ENCODE data around the gene AGO3.

AGO3 gene

DNA sequence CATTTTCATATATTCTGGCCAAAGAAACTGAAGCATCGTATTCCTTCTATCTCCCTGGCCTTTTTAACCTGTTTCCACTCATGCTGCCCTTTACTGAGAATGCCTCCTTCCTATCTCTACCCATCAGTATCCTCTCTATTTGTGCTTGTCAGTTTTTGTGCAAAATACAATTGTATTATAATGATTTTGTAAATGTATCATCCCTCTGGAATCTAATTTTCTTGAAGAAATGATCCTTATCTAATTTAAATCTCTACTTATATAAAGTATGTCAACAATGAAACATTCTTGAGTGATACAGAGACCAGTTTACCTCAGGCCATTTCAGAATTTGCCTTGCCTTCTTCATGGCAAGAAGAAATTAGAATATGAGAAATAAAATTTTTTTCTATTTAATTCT lies 93.9 kb downstream of the AGO3 start:
- TF ChIP-seq EZH2 (IDR thresholded peaks at IDR 0.05; ENCODE audit: borderline replicate concordance, low read length) = no peak
- TF ChIP-seq, protein P1, sequence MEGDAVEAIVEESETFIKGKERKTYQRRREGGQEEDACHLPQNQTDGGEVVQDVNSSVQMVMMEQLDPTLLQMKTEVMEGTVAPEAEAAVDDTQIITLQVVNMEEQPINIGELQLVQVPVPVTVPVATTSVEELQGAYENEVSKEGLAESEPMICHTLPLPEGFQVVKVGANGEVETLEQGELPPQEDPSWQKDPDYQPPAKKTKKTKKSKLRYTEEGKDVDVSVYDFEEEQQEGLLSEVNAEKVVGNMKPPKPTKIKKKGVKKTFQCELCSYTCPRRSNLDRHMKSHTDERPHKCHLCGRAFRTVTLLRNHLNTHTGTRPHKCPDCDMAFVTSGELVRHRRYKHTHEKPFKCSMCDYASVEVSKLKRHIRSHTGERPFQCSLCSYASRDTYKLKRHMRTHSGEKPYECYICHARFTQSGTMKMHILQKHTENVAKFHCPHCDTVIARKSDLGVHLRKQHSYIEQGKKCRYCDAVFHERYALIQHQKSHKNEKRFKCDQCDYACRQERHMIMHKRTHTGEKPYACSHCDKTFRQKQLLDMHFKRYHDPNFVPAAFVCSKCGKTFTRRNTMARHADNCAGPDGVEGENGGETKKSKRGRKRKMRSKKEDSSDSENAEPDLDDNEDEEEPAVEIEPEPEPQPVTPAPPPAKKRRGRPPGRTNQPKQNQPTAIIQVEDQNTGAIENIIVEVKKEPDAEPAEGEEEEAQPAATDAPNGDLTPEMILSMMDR (IDR thresholded peaks at IDR 0.05; ENCODE audit: low read length) = no peak
- no peak overlapping the region for H2AFZ ChIP-seq (ENCODE audit: low read length)
- H4K20me1 ChIP-seq (ENCODE audit: insufficient read depth, low read length) = no peaks in the 10 kb centered on the region
- H3K27me3 ChIP-seq (ENCODE audit: insufficient read depth, low read length) = no peaks in the 10 kb centered on the region
- peaks cover 10% of the 10 kb centered on the region for H3K4me1 ChIP-seq (ENCODE audit: insufficient read depth, low read length, severe bottlenecking)
- H3F3A ChIP-seq (ENCODE audit: insufficient read depth, low read length) = no peaks in the 10 kb centered on the region
- no peak overlapping the region for H3K9ac ChIP-seq (ENCODE audit: low read length)
- no peak overlapping the region for H3K27ac ChIP-seq (ENCODE audit: low read depth, low read length, poor library complexity, severe bottlenecking)
- no peaks in the 10 kb centered on the region for H3K79me2 ChIP-seq (ENCODE audit: insufficient read depth, low read length)
- no peak overlapping the region for H3K4me2 ChIP-seq (ENCODE audit: low read length)
- H3K9me2 ChIP-seq (ENCODE audit: low read depth, low read length) = no peaks in the 10 kb centered on the region
- H3K4me3 ChIP-seq (ENCODE audit: low read depth, low read length, poor library complexity, severe bottlenecking) = no peak overlapping the region
- H3K9me3 ChIP-seq (ENCODE audit: low read length) = no peaks in the 10 kb centered on the region
- peaks cover 44% of the 10 kb centered on the region for H3K36me3 ChIP-seq (ENCODE audit: insufficient read depth, low read length)

DNA sequence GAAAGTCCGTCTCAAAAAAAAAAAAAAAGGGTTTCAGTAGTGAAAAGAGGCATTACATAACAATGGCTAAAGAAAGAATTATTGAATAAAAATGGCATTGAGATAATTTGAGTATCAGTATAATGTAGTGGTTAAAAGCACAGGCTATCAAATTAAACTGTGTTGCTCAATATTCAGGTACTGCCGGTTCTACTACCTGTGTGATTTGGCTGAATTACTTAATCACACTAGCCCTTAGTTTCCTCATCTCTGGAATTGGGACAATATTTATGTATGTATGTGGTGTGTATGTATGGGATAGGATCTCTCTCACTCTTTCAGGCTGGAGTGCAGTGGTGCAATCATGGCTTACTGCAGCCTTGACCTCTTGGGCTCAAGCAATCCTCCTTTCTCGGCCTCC lies 96.9 kb downstream of the AGO3 start:
- H3K27ac ChIP-seq (ENCODE audit: low read depth, low read length, poor library complexity, severe bottlenecking) = no peak overlapping the region
- H3K9me2 ChIP-seq (ENCODE audit: low read depth, low read length) = no peaks in the 10 kb centered on the region

GRCh38 chr1:36031441-36031840 lies 100.5 kb downstream of the AGO3 start:
- no peak overlapping the region for H3K4me3 ChIP-seq (ENCODE audit: low read depth, low read length, poor library complexity, severe bottlenecking)
- TF ChIP-seq, protein P1 (IDR thresholded peaks at IDR 0.05; ENCODE audit: low read length) = no peak
- no peak for TF ChIP-seq EZH2 (IDR thresholded peaks at IDR 0.05; ENCODE audit: borderline replicate concordance, low read length)
- no peaks in the 10 kb centered on the region for H3K27me3 ChIP-seq (ENCODE audit: insufficient read depth, low read length)
- no peak overlapping the region for H3K4me2 ChIP-seq (ENCODE audit: low read length)
- no peak overlapping the region for H3K9ac ChIP-seq (ENCODE audit: low read length)
- no peaks in the 10 kb centered on the region for H3K79me2 ChIP-seq (ENCODE audit: insufficient read depth, low read length)
- no peaks in the 10 kb centered on the region for H3K9me3 ChIP-seq (ENCODE audit: low read length)
- no peaks in the 10 kb centered on the region for H3F3A ChIP-seq (ENCODE audit: insufficient read depth, low read length)
- H4K20me1 ChIP-seq (ENCODE audit: insufficient read depth, low read length) = no peaks in the 10 kb centered on the region
- peaks cover 50% of the 10 kb centered on the region for H3K36me3 ChIP-seq (ENCODE audit: insufficient read depth, low read length)
- H3K4me1 ChIP-seq (ENCODE audit: insufficient read depth, low read length, severe bottlenecking) = no peaks in the 10 kb centered on the region
- no peak overlapping the region for H2AFZ ChIP-seq (ENCODE audit: low read length)
- no peaks in the 10 kb centered on the region for H3K9me2 ChIP-seq (ENCODE audit: low read depth, low read length)
- H3K27ac ChIP-seq (ENCODE audit: low read depth, low read length, poor library complexity, severe bottlenecking) = no peak overlapping the region

More for the DNA sequence above, 96.9 kb downstream of the AGO3 start:
- TF ChIP-seq, protein P1 (IDR thresholded peaks at IDR 0.05; ENCODE audit: low read length) = no peak
- TF ChIP-seq EZH2 (IDR thresholded peaks at IDR 0.05; ENCODE audit: borderline replicate concordance, low read length) = no peak
- Histone ChIP-seq H3K4me1 (ENCODE audit: insufficient read depth, low read length, severe bottlenecking) (peaks cover 10% of the 10 kb centered on the region), H3K9ac (ENCODE audit: low read length) (no peak overlapping the region), H3K27me3 (ENCODE audit: insufficient read depth, low read length) (no peaks in the 10 kb centered on the region), H3K36me3 (ENCODE audit: insufficient read depth, low read length) (peaks cover 47% of the 10 kb centered on the region), H4K20me1 (ENCODE audit: insufficient read depth, low read length) (no peaks in the 10 kb centered on the region), H2AFZ (ENCODE audit: low read length) (no peak overlapping the region), H3K9me3 (ENCODE audit: low read length) (no peaks in the 10 kb centered on the region), H3K4me2 (ENCODE audit: low read length) (no peak overlapping the region), H3K4me3 (ENCODE audit: low read depth, low read length, poor library complexity, severe bottlenecking) (no peak overlapping the region), H3K79me2 (ENCODE audit: insufficient read depth, low read length) (no peaks in the 10 kb centered on the region), H3F3A (ENCODE audit: insufficient read depth, low read length) (no peaks in the 10 kb centered on the region)
